Ishikawa (cell line): ENCODE measurements around the gene DACH2.

Experiments
- CEBPB ChIP-seq: IDR thresholded peaks from 2 replicates; pipeline ENCODE4 v1.6.1; 2012
- CREB1 ChIP-seq: IDR thresholded peaks from 2 replicates; pipeline ENCODE4 v1.6.1; 2012; ENCODE audit warnings: low read depth
- EGR1 ChIP-seq: IDR thresholded peaks from 2 replicates; pipeline ENCODE4 v1.6.1; 2012
- EP300 ChIP-seq: IDR thresholded peaks from 2 replicates; pipeline ENCODE4 v1.6.1; 2012; ENCODE audit warnings: borderline replicate concordance
- RAD21 ChIP-seq: IDR thresholded peaks from 2 replicates; pipeline ENCODE4 v1.6.1; 2012; ENCODE audit warnings: low read depth
- TCF12 ChIP-seq: IDR thresholded peaks from 2 replicates; pipeline ENCODE4 v1.6.1; 2012; ENCODE audit warnings: low read depth
- TEAD4 ChIP-seq: IDR thresholded peaks from 2 replicates; pipeline ENCODE4 v1.6.1; 2012
- ZBTB7A ChIP-seq: IDR thresholded peaks from 2 replicates; pipeline ENCODE4 v1.6.1; 2012; ENCODE audit warnings: low read depth
- TF ChIP-seq, protein P1 (sequence below): IDR thresholded peaks from 2 replicates; pipeline ENCODE4 v1.6.1; 2012
- TF ChIP-seq, protein P2 (sequence below): IDR thresholded peaks from 2 replicates; pipeline ENCODE4 v1.6.1; 2012; ENCODE audit warnings: low read depth, mild to moderate bottlenecking

DNA sequence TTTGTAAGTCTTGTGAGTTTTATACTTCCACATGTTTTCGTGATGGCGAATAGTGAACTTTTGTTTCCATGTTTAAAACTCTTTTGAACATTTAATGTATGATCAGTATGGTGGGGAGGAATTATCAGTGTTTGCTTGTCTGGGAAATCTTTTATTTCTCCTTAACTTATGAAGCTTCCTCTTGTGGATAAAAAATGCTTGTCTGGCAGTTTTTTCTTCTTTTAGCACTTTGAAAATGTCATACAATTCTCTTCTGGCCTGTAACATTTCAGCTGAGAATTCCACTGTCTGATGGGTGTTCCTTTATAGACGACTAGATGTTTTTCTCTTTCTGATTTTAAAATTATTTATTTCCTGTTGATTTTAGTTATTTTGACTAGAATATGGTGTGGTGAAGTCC, 576.0 kb downstream of the DACH2 start:
- TF ChIP-seq EGR1 = no peak
- no peak for TF ChIP-seq RAD21
- no peak for TF ChIP-seq CEBPB
- no peak for TF ChIP-seq EP300
- TF ChIP-seq, protein P1, sequence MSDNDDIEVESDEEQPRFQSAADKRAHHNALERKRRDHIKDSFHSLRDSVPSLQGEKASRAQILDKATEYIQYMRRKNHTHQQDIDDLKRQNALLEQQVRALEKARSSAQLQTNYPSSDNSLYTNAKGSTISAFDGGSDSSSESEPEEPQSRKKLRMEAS = no peak
- TF ChIP-seq CREB1 = no peak
- no peak for TF ChIP-seq ZBTB7A
- TF ChIP-seq, protein P2, sequence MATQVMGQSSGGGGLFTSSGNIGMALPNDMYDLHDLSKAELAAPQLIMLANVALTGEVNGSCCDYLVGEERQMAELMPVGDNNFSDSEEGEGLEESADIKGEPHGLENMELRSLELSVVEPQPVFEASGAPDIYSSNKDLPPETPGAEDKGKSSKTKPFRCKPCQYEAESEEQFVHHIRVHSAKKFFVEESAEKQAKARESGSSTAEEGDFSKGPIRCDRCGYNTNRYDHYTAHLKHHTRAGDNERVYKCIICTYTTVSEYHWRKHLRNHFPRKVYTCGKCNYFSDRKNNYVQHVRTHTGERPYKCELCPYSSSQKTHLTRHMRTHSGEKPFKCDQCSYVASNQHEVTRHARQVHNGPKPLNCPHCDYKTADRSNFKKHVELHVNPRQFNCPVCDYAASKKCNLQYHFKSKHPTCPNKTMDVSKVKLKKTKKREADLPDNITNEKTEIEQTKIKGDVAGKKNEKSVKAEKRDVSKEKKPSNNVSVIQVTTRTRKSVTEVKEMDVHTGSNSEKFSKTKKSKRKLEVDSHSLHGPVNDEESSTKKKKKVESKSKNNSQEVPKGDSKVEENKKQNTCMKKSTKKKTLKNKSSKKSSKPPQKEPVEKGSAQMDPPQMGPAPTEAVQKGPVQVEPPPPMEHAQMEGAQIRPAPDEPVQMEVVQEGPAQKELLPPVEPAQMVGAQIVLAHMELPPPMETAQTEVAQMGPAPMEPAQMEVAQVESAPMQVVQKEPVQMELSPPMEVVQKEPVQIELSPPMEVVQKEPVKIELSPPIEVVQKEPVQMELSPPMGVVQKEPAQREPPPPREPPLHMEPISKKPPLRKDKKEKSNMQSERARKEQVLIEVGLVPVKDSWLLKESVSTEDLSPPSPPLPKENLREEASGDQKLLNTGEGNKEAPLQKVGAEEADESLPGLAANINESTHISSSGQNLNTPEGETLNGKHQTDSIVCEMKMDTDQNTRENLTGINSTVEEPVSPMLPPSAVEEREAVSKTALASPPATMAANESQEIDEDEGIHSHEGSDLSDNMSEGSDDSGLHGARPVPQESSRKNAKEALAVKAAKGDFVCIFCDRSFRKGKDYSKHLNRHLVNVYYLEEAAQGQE = no peak
- no peak for TF ChIP-seq TEAD4
- no peak for TF ChIP-seq TCF12
